Transverse colon (tissue), 4 donors: ENCODE data around the gene SLC19A3.

Experiments used
- CTCF ChIP-seq, 5 experiments: fragments of 200-600 bp in 3 of 5; fragments of 450-650 bp in 2 of 5; sonication (generic) in 3 of 5; IDR thresholded peaks; 1 replicate in 2 of 5; 2 replicates in 3 of 5; pipeline ENCODE4 v1.5.1; 2016 to 2017; ENCODE audit warnings: antibody characterized with exemption in 5 of 5, inconsistent platforms in 3 of 5, mild to moderate bottlenecking in 2 of 5, moderate library complexity in 1 of 5
- POLR2AphosphoS5 ChIP-seq, 3 donors: sonication (generic); formaldehyde crosslinking; IDR thresholded peaks; one replicate each; pipeline ENCODE4 v1.6.1; 2016; ENCODE audit warnings: antibody characterized with exemption in 3 of 3

DNA sequence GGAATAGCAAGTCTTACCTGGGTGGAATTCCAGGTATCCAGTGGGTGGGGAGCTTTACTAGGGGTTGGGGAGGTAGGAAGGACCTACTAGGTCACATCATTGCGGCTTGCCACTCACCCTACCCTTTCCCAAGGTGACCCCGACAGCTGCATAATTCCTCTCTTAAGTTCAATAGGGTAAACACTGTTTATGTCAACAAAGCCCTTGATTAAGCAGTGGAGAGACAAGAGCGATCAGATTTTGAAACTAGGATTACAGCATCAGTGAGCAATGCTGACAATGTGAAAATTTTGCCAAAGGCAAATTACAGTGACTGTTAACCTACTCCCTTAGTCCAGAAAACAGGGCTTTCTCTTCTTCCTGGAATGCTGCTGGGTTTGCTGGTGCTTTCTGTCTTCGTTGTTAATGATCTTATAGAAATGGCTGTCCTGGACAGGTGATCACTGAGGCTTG is 14.5 kb downstream of the SLC19A3 start:
- no peak for TF ChIP-seq CTCF (IDR thresholded peaks at IDR 0.05)
- TF ChIP-seq POLR2AphosphoS5 (IDR thresholded peaks at IDR 0.05), result no peak
